ENCODE measurements around the gene STXBP6.
"Not testable (repeated sequence)": the region's sequence is repeated elsewhere in the genome, so short reads cannot be mapped to it uniquely, and the experiment has no call there.

The STXBP6 gene

DNA sequence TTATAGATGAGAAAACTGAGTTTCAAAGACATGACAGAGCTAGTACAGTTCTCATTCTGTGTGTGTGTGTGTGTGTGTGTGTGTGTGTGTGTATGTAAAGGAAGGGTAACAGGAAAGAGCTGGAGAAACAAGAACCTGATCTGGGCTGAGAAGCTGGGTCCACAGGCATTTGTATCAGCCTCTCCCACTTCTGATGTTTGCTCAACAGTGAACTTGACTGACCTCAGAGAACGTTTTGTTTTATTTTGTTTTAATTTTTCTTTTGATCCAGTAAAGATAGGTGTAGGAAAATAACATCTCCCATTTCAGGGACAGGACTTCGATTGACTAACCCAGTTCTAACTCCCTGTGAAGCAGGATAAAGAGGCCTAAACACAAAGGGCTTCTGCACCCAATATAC is 85.4 kb downstream of the STXBP6 start:
- TF ChIP-seq, protein P1, sequence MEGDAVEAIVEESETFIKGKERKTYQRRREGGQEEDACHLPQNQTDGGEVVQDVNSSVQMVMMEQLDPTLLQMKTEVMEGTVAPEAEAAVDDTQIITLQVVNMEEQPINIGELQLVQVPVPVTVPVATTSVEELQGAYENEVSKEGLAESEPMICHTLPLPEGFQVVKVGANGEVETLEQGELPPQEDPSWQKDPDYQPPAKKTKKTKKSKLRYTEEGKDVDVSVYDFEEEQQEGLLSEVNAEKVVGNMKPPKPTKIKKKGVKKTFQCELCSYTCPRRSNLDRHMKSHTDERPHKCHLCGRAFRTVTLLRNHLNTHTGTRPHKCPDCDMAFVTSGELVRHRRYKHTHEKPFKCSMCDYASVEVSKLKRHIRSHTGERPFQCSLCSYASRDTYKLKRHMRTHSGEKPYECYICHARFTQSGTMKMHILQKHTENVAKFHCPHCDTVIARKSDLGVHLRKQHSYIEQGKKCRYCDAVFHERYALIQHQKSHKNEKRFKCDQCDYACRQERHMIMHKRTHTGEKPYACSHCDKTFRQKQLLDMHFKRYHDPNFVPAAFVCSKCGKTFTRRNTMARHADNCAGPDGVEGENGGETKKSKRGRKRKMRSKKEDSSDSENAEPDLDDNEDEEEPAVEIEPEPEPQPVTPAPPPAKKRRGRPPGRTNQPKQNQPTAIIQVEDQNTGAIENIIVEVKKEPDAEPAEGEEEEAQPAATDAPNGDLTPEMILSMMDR (IDR thresholded peaks at IDR 0.05; ENCODE audit: low read depth, low read length): no peak
- H3K27me3 ChIP-seq: no peaks in the 10 kb centered on the region
- H3K4me3 ChIP-seq (ENCODE audit: low read depth, low read length): no peak overlapping the region
- no peak for DNase-seq
- no peaks in the 10 kb centered on the region for H3K36me3 ChIP-seq
- H3K4me1 ChIP-seq: no peaks in the 10 kb centered on the region
- H3K9me3 ChIP-seq: no peaks in the 10 kb centered on the region

DNA sequence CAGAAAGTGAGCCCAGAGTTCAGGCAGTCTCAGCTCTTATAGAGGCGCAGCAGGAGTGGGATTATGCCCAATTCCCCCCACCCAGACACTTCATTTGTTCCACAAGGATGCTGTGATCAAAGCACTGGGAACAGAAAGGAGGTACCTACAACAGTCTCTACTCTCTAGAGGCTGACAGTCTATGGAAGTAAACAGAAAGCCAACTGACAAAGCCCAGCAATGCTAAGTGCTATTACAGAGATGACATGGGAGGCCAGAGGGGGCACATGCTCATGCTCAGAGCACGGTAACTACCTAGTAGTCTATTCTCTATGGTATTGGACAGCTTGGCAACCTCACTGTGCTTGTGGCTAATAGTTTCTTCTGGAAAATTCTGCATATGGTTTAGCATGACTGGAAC is 85.9 kb downstream of the STXBP6 start:
- TF ChIP-seq, protein P1 (IDR thresholded peaks at IDR 0.05; ENCODE audit: low read depth, low read length): no peak
- H3K9me3 ChIP-seq: no peaks in the 10 kb centered on the region
- no peaks in the 10 kb centered on the region for H3K36me3 ChIP-seq
- DNase-seq: no peak
- H3K4me1 ChIP-seq: no peaks in the 10 kb centered on the region
- no peak overlapping the region for H3K4me3 ChIP-seq (ENCODE audit: low read depth, low read length)
- H3K27me3 ChIP-seq: no peaks in the 10 kb centered on the region

DNA sequence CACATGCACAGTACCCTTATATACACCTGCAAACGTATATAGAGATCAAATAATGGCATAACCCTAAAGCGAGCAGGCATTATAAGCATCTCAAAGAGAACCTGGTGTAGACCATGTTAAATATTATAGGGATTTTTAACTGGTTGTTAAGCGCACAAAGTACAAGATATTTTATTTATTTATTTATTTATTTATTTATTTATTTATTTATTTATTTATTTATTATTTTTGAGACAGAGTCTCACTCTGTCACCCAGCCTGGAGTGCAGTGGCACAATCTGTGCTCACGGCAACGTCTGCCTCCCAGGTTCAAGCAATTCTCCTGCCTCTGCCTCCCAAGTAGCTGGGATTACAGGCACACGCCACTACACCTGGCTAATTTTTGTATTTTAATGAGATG is 87.8 kb downstream of the STXBP6 start:
- not testable (repeated sequence) for H3K36me3 ChIP-seq; H3K27me3 ChIP-seq; H3K4me3 ChIP-seq (ENCODE audit: low read depth, low read length); H3K4me1 ChIP-seq; H3K9me3 ChIP-seq; DNase-seq

DNA sequence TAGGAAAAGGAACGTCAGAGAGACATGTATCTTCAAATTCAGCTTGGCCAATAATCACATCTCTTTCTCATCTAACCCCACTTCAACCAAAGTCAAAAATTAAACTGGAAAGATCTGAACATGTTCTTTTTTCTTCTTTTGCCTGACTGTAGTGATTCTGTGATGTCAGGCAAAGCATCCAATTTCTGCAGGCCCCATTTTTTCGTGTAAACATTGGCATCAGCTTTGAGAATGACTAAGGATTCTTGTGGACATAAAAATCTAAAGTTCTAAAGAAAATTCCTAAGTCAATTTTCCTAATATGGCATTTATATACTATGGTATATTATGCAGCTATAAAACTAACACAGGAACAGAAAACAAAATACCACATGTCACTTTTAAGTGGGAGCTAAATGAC is 89.1 kb downstream of the STXBP6 start:
- Histone ChIP-seq H3K4me3 (ENCODE audit: low read depth, low read length) (no peak overlapping the region), H3K4me1 (no peaks in the 10 kb centered on the region)

DNA sequence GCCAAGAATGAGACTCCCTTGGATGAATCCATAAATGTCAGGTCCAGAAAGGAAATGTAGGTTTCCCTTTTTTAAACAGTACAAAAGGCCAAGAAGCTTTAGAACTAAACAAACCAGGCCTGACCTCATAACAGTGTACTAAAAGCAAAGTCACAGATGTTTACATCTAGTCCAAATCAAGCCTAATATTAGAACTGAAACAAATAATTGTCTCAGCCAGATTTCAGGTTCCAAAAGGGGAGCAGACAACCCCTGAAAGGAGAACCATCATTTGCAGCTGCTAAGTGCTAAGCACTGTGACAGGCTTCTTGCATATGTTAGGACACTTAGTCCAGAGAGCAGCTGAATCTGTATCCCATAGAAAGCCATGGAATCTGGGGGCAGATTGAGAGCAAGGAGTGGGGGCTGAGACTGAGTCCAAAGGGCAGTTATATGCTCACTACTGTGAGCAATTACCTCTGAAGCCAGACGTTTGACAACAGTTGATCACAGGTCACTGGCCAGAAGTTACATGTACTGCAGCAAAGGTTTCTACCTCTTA is 90.1 kb downstream of the STXBP6 start:
- no peaks in the 10 kb centered on the region for H3K36me3 ChIP-seq
- DNase-seq: no peak
- H3K27me3 ChIP-seq: no peaks in the 10 kb centered on the region
- TF ChIP-seq, protein P1 (IDR thresholded peaks at IDR 0.05; ENCODE audit: low read depth, low read length): no peak
- no peak overlapping the region for H3K4me3 ChIP-seq (ENCODE audit: low read depth, low read length)
- H3K9me3 ChIP-seq: no peaks in the 10 kb centered on the region
- no peaks in the 10 kb centered on the region for H3K4me1 ChIP-seq

More for the DNA sequence above, 89.1 kb downstream of the STXBP6 start:
- TF ChIP-seq, protein P1 (IDR thresholded peaks at IDR 0.05; ENCODE audit: low read depth, low read length): no peak
- DNase-seq: no peak
- no peaks in the 10 kb centered on the region for H3K9me3 ChIP-seq
- no peaks in the 10 kb centered on the region for H3K36me3 ChIP-seq
- no peaks in the 10 kb centered on the region for H3K27me3 ChIP-seq

DNA sequence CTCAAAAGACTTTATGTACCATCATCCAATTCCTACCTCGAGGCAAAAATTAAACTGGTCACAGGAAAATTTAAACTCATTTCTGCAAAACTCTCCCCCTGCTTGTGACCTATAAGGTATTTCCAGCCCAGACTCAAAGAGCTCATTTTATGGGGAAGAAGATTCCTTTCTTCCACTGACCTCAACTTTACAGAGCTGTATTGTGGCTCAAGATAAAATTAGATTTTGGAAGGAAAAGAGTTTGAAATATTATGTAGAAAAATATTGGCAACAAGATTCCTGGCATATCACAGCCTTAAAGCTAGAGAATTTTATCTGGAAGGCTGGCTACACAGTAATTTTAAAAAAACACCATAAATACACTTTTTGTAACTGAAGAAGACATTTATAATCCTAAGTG is 91.7 kb downstream of the STXBP6 start:
- TF ChIP-seq, protein P1 (IDR thresholded peaks at IDR 0.05; ENCODE audit: low read depth, low read length): no peak
- Histone ChIP-seq H3K4me1 (no peaks in the 10 kb centered on the region), H3K36me3 (no peaks in the 10 kb centered on the region), H3K9me3 (no peaks in the 10 kb centered on the region), H3K4me3 (ENCODE audit: low read depth, low read length) (no peak overlapping the region), H3K27me3 (no peaks in the 10 kb centered on the region)
- no peak for DNase-seq

DNA sequence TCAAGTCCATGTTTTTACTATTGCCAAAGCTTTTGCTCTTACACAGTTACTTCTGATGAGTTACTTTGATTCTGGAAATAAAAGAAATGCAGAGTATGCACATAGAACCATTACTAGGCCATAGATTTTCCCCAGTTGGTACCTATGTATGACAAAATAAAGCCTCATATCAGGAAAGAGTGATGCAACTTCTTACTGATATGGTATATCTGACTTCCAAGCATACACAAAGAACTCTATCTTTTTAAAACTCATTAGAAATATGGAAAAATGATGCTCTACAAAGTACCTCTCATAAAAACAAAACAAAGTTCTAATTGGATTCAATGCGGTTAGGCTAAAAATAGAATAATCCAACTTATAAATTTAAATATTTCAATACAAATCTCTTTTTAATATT is 92.1 kb downstream of the STXBP6 start:
- Histone ChIP-seq H3K9me3 (no peaks in the 10 kb centered on the region), H3K27me3 (no peaks in the 10 kb centered on the region), H3K4me1 (no peaks in the 10 kb centered on the region), H3K36me3 (no peaks in the 10 kb centered on the region), H3K4me3 (ENCODE audit: low read depth, low read length) (no peak overlapping the region)
- no peak for DNase-seq
- TF ChIP-seq, protein P1 (IDR thresholded peaks at IDR 0.05; ENCODE audit: low read depth, low read length): no peak

All from BE2C (cell line).